Spinal cord (tissue), 10 donors: ENCODE data around the gene CD1D. TPM values are rescaled to one million over a fixed set of nuclear protein-coding genes. Genes with fewer than 3 reads are reported as not detected.
"Not testable (repeated sequence)": the region's sequence is repeated elsewhere in the genome, so short reads cannot be mapped to it uniquely, and the experiment has no call there.

ENCODE experiments used
- DNase-seq, 6 donors: peaks; one replicate each; pipeline versions ENCODE4 v3.0.0 to v3.0.0-alpha.2; 2013 to 2015; ENCODE audit warnings: low spot score in 6 of 6, low read depth in 4 of 6
- H3K27ac ChIP-seq: one replicate; pipeline ENCODE4 v1.5.1; 2013; ENCODE audit warnings: low read depth, low read length, control low read depth
- H3K27me3 ChIP-seq: one replicate; pipeline ENCODE4 v1.6.1; 2013; ENCODE audit warnings: low read length; ENCODE audit not compliant: control insufficient read depth, insufficient read depth
- H3K36me3 ChIP-seq: one replicate; pipeline ENCODE4 v1.6.1; 2013; ENCODE audit warnings: low read length; ENCODE audit not compliant: control insufficient read depth, insufficient read depth
- H3K4me1 ChIP-seq: one replicate; pipeline ENCODE4 v1.6.1; 2013; ENCODE audit warnings: low read length; ENCODE audit not compliant: control insufficient read depth, insufficient read depth
- H3K4me3 ChIP-seq: one replicate; pipeline ENCODE4 v1.5.1; 2013; ENCODE audit warnings: low read depth, low read length, control low read depth
- H3K9me3 ChIP-seq: one replicate; pipeline ENCODE4 v1.6.1; 2013; ENCODE audit warnings: low read length; ENCODE audit not compliant: control insufficient read depth, insufficient read depth
- WGBS: methylation state at CpG from one replicate; pipeline ENCODE4 v1.1.5; 2013; ENCODE audit warnings: missing lambda C conversion rate; ENCODE audit not compliant: insufficient coverage; 5-methylcytosine and 5-hydroxymethylcytosine counted together
- polyA plus RNA-seq, 2 donors: library from polyadenylated mRNA; unstranded; fragments of 120-200 nt; gene quantifications; one replicate each; pipeline ENCODE4 v1.2.1, GENCODE V29; 2013; ENCODE audit not compliant: insufficient read length in 2 of 2
- total RNA-seq, 2 donors: library from RNA; depleted of rRNA in 1 of 2; stranded (reverse); fragments of 120-200 nt in 1 of 2; fragments of >200 nt in 1 of 2; gene quantifications; one replicate each; pipeline versions ENCODE4 v1.2.3 to v1.2.4, GENCODE V29; 2013 to 2014
- donor health status: healthy.

CD1D gene
- total and polyA plus RNA-seq, 4 donors, result 0.90 to 1.6 (median 0.95) TPM

- H3K4me3 ChIP-seq, H3K9me3 ChIP-seq, DNase-seq, H3K4me1 ChIP-seq, H3K27ac ChIP-seq, H3K27me3 ChIP-seq, H3K36me3 ChIP-seq: not testable (repeated sequence)
Observed at GRCh38 chr1:158223445-158223844, 42.8 kb downstream of the CD1D start.

- 100% methylated on average over 2 of the region's 2 CpGs for WGBS
- no peaks in the 10 kb centered on the region for H3K27me3 ChIP-seq
- H3K4me3 ChIP-seq, result no peak overlapping the region
- no peaks in the 10 kb centered on the region for H3K9me3 ChIP-seq
- no peak overlapping the region for H3K27ac ChIP-seq
- no peaks in the 10 kb centered on the region for H3K36me3 ChIP-seq
- no peak for DNase-seq
- H3K4me1 ChIP-seq, result no peaks in the 10 kb centered on the region
Observed at GRCh38 chr1:158227904-158228623, 47.4 kb downstream of the CD1D start.

Other genes starting within 250 kb of the CD1D start
- 10 to 100 TPM; 29.0 to 40.2 TPM for gene KIRREL1, start 187.2 kb upstream of the CD1D start, total RNA-seq
- gene KIRREL1, start 187.2 kb upstream of the CD1D start, polyA plus RNA-seq, result 10 to 100 TPM; 21.6 to 29.4 TPM
- not detected for gene CD1A, start 73.5 kb downstream of the CD1D start, total RNA-seq
- gene CD1A, start 73.5 kb downstream of the CD1D start, polyA plus RNA-seq, result not detected
- gene CD1C, start 109.0 kb downstream of the CD1D start, total RNA-seq, result under 1 TPM in 1 of 2 donors, not detected in 1; 0.61 TPM
- gene CD1C, start 109.0 kb downstream of the CD1D start, polyA plus RNA-seq, result under 1 TPM in 1 of 2 donors, not detected in 1; 0.24 TPM
- gene CD1B, start 150.6 kb downstream of the CD1D start, total RNA-seq, result not detected
- gene CD1B, start 150.6 kb downstream of the CD1D start, polyA plus RNA-seq, result not detected
- under 1 TPM; 0.10 to 0.17 TPM for gene CD1E, start 173.0 kb downstream of the CD1D start, total RNA-seq
- gene CD1E, start 173.0 kb downstream of the CD1D start, polyA plus RNA-seq, result not detected
- not detected for gene OR10T2, start 218.6 kb downstream of the CD1D start, total RNA-seq
- not detected for gene OR10T2, start 218.6 kb downstream of the CD1D start, polyA plus RNA-seq
- not detected for gene OR10K2, start 245.3 kb downstream of the CD1D start, total RNA-seq
- not detected for gene OR10K2, start 245.3 kb downstream of the CD1D start, polyA plus RNA-seq